Neural progenitor cell (in vitro differentiated cells): ENCODE measurements around the gene SLAMF9. TPM values are rescaled to one million over a fixed set of nuclear protein-coding genes. Genes with fewer than 3 reads are reported as not detected.

Experiments used
- DNase-seq: peaks from one replicate; pipeline ENCODE4 v3.0.0-alpha.2; 2016; ENCODE audit warnings: low spot score
- H2AFZ ChIP-seq: fragments of 200-600 bp; sonication (generic); replicated peaks from 2 replicates; pipeline ENCODE4 v1.6.1; 2016; ENCODE audit warnings: antibody characterized with exemption
- H3F3A ChIP-seq: fragments of 200-600 bp; sonication (generic); 2 replicates; pipeline ENCODE4 v1.6.1; 2016; ENCODE audit warnings: antibody characterized with exemption, low read depth
- H3K27ac ChIP-seq: fragments of 200-600 bp; sonication (generic); 2 replicates; pipeline ENCODE4 v1.5.1; 2016; ENCODE audit warnings: mild to moderate bottlenecking
- H3K27me3 ChIP-seq: fragments of 200-600 bp; sonication (generic); 2 replicates; pipeline ENCODE4 v1.6.1; 2016; ENCODE audit warnings: mild to moderate bottlenecking, moderate library complexity
- H3K36me3 ChIP-seq: fragments of 200-600 bp; sonication (generic); 2 replicates; pipeline ENCODE4 v1.5.1; 2016
- H3K4me1 ChIP-seq: fragments of 200-600 bp; sonication (generic); 2 replicates; pipeline ENCODE4 v1.6.1; 2016; ENCODE audit warnings: mixed run types
- H3K4me2 ChIP-seq: fragments of 200-600 bp; sonication (generic); 2 replicates; pipeline ENCODE4 v1.6.1; 2016
- H3K4me3 ChIP-seq: fragments of 200-600 bp; sonication (generic); 2 replicates; pipeline ENCODE4 v1.5.1; 2016
- H3K79me2 ChIP-seq: fragments of 200-600 bp; sonication (generic); 2 replicates; pipeline ENCODE4 v1.6.1; 2016; ENCODE audit warnings: low read depth
- H3K9ac ChIP-seq: fragments of 200-600 bp; sonication (generic); 2 replicates; pipeline ENCODE4 v1.6.1; 2016
- H3K9me3 ChIP-seq: fragments of 200-600 bp; sonication (generic); 2 replicates; pipeline ENCODE4 v1.5.1; 2016; ENCODE audit warnings: low read depth
- H4K20me1 ChIP-seq: fragments of 200-600 bp; sonication (generic); 2 replicates; pipeline ENCODE4 v1.6.1; 2016; ENCODE audit warnings: low read depth
- H3K27ac Mint-ChIP-seq: 3 replicates; pipeline ENCODE4 v1.8.0; 2021; ENCODE audit warnings: mixed read lengths
- H3K27me3 Mint-ChIP-seq: 2 replicates; pipeline ENCODE4 v1.8.0; 2022; ENCODE audit warnings: low read depth, mild to moderate bottlenecking, inconsistent platforms, moderate library complexity, mixed read lengths; ENCODE audit not compliant: insufficient read depth
- H3K36me3 Mint-ChIP-seq: 3 replicates; pipeline ENCODE4 v1.8.0; 2021; ENCODE audit warnings: mixed read lengths
- H3K4me1 Mint-ChIP-seq: 3 replicates; pipeline ENCODE4 v1.8.0; 2021; ENCODE audit warnings: mixed read lengths
- H3K4me3 Mint-ChIP-seq: 3 replicates; pipeline ENCODE4 v1.8.0; 2021; ENCODE audit warnings: mild to moderate bottlenecking, moderate library complexity, mixed read lengths
- H3K9me3 Mint-ChIP-seq: 3 replicates; pipeline ENCODE4 v1.8.0; 2020; ENCODE audit warnings: mixed read lengths
- EZH2 ChIP-seq: fragments of 200-600 bp; sonication (generic); IDR thresholded peaks from 2 replicates; pipeline ENCODE4 v1.6.1; 2017; ENCODE audit warnings: antibody characterized with exemption, mild to moderate bottlenecking, moderate library complexity
- EZH2phosphoT487 ChIP-seq: fragments of 200-600 bp; sonication (generic); IDR thresholded peaks from 2 replicates; pipeline ENCODE4 v1.6.1; 2017; ENCODE audit warnings: antibody characterized with exemption
- total RNA-seq: library from RNA; depleted of rRNA; stranded (reverse); fragments of >200 nt; gene quantifications from 2 replicates; pipeline ENCODE4 v1.2.3, GENCODE V29; 2015; ENCODE audit warnings: low replicate concordance
- TF ChIP-seq, protein P1 (sequence below): fragments of 200-600 bp; sonication (generic); IDR thresholded peaks from 2 replicates; pipeline ENCODE4 v1.5.1; 2017; ENCODE audit warnings: antibody characterized with exemption, mild to moderate bottlenecking

Gene SLAMF9
- total RNA-seq, 1 donor from 2014 or later = not detected

DNA sequence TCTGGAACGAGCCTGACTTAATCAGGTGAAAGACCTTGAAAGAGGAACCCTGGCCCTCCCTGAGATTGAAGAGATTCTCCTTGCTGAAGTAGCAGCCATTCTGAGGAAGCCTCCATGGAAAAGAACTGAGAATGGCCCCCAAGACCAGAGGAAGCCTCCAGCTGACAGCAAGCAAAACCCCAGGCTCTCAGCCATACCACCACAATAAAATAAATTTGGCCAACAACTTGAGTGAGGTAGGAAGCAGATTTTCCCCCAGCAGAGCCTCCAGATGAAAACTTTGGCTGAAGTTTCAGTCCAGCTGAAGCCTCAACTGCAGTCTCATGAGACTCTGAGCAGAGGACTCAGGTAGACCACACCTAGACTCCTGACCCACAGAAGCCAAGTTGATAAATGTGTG is 34.0 kb upstream of the SLAMF9 start:
- H3K27me3 Mint-ChIP-seq = peaks cover 3% of the 10 kb centered on the region
- no peak overlapping the region for H3K27ac ChIP-seq
- no peaks in the 10 kb centered on the region for H3K4me1 ChIP-seq
- no peaks in the 10 kb centered on the region for H3K36me3 Mint-ChIP-seq
- no peak for DNase-seq
- no peaks in the 10 kb centered on the region for H3K79me2 ChIP-seq
- no peaks in the 10 kb centered on the region for H3K9me3 ChIP-seq
- no peaks in the 10 kb centered on the region for H3K27me3 ChIP-seq
- no peaks in the 10 kb centered on the region for H4K20me1 ChIP-seq
- no peak overlapping the region for H3K4me3 Mint-ChIP-seq
- peaks cover 4% of the 10 kb centered on the region for H3K4me1 Mint-ChIP-seq
- H3K4me3 ChIP-seq = no peak overlapping the region
- H3F3A ChIP-seq = peaks cover 9% of the 10 kb centered on the region
- H3K36me3 ChIP-seq = no peaks in the 10 kb centered on the region
- TF ChIP-seq, protein P1, sequence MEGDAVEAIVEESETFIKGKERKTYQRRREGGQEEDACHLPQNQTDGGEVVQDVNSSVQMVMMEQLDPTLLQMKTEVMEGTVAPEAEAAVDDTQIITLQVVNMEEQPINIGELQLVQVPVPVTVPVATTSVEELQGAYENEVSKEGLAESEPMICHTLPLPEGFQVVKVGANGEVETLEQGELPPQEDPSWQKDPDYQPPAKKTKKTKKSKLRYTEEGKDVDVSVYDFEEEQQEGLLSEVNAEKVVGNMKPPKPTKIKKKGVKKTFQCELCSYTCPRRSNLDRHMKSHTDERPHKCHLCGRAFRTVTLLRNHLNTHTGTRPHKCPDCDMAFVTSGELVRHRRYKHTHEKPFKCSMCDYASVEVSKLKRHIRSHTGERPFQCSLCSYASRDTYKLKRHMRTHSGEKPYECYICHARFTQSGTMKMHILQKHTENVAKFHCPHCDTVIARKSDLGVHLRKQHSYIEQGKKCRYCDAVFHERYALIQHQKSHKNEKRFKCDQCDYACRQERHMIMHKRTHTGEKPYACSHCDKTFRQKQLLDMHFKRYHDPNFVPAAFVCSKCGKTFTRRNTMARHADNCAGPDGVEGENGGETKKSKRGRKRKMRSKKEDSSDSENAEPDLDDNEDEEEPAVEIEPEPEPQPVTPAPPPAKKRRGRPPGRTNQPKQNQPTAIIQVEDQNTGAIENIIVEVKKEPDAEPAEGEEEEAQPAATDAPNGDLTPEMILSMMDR = no peak
- no peak for TF ChIP-seq EZH2
- TF ChIP-seq EZH2phosphoT487 = no peak
- H3K27ac Mint-ChIP-seq = no peak overlapping the region
- H3K9ac ChIP-seq = no peak overlapping the region
- H3K9me3 Mint-ChIP-seq = no peaks in the 10 kb centered on the region
- H2AFZ ChIP-seq = no peak overlapping the region
- H3K4me2 ChIP-seq = no peak overlapping the region

DNA sequence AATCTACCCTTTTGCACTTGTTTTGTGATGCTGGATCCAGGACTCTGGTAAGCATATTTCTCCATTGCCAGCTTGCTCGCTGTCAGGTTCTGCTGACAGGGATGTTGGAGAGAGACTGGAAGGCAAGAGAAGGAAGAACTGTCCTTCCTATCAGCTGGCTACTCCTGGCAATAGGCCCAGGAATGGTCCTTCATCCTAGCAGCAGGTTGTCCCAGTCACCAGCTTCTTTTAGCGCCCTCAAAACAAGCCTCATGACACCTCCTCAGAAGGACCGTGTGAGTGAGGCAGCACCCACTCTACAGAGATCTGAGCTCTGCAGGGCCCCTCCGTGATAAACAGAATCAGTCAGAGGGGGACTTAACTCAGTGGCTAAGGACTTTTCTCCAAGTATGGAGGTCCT is 33.1 kb upstream of the SLAMF9 start:
- DNase-seq = no peak
- TF ChIP-seq EZH2phosphoT487 = no peak
- TF ChIP-seq, protein P1 = no peak
- no peak for TF ChIP-seq EZH2
- H3K9me3 Mint-ChIP-seq = no peaks in the 10 kb centered on the region
- Histone ChIP-seq H3K4me1 (no peaks in the 10 kb centered on the region), H3K9me3 (no peaks in the 10 kb centered on the region), H3K27ac (no peak overlapping the region), H3K36me3 (no peaks in the 10 kb centered on the region), H3K4me3 (no peak overlapping the region), H3K9ac (no peak overlapping the region), H4K20me1 (no peaks in the 10 kb centered on the region), H3F3A (peaks cover 6% of the 10 kb centered on the region), H3K27me3 (no peaks in the 10 kb centered on the region), H2AFZ (no peak overlapping the region), H3K4me2 (no peak overlapping the region), H3K79me2 (no peaks in the 10 kb centered on the region)
- no peaks in the 10 kb centered on the region for H3K36me3 Mint-ChIP-seq
- H3K27me3 Mint-ChIP-seq = peaks cover 3% of the 10 kb centered on the region
- no peak overlapping the region for H3K4me3 Mint-ChIP-seq
- peaks cover 4% of the 10 kb centered on the region for H3K4me1 Mint-ChIP-seq
- no peak overlapping the region for H3K27ac Mint-ChIP-seq

DNA sequence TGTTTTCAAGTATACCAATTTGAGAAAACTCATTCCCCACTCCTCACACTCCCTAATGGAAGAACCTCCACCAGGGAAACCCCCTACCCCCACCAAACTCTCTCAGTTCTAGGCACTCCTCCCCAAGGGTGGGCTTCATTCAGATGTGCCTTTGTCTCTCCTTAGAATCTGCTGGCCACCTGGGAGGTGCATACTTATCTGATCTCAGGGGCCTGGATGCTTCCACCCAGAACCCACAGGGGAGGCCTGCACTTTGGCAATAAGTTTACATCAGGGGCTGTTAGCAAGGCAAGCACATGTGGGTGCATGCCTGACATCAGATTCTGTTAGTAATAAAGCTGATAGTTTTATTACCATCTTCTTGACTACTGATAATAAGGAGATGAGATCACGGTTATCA is 32.5 kb upstream of the SLAMF9 start:
- Mint-ChIP-seq H3K36me3 (no peaks in the 10 kb centered on the region), H3K9me3 (peaks cover 2% of the 10 kb centered on the region), H3K27me3 (peaks cover 3% of the 10 kb centered on the region), H3K4me3 (no peak overlapping the region), H3K27ac (no peak overlapping the region), H3K4me1 (peaks cover 4% of the 10 kb centered on the region)
- no peak overlapping the region for H3K4me3 ChIP-seq
- no peaks in the 10 kb centered on the region for H3K27me3 ChIP-seq
- H2AFZ ChIP-seq = no peak overlapping the region
- no peaks in the 10 kb centered on the region for H4K20me1 ChIP-seq
- H3K4me1 ChIP-seq = no peaks in the 10 kb centered on the region
- H3K27ac ChIP-seq = no peak overlapping the region
- no peak overlapping the region for H3K4me2 ChIP-seq
- no peaks in the 10 kb centered on the region for H3F3A ChIP-seq
- no peak overlapping the region for H3K9ac ChIP-seq
- H3K9me3 ChIP-seq = no peaks in the 10 kb centered on the region
- H3K79me2 ChIP-seq = no peaks in the 10 kb centered on the region
- TF ChIP-seq, protein P1 = no peak
- no peak for TF ChIP-seq EZH2
- TF ChIP-seq EZH2phosphoT487 = no peak
- H3K36me3 ChIP-seq = no peaks in the 10 kb centered on the region
- no peak for DNase-seq

DNA sequence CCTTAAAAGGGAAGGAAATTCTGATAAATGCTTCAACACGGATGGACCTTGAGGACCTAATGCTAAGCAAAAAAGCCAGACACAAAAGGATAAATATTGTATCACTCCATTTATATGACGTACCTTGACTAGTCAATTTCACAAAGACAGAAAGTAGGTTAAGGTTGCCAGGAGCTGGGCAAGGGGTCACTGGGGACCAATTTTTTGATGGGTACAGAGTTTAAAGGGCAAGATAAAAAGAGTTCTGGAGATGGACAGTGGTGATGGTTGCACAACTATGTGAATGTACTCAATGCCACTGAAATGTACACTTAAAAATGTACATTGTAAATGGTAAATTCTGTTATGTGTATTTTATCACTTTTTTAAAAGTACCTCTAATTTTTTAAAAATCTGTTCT is 32.1 kb upstream of the SLAMF9 start:
- no peak for DNase-seq
- TF ChIP-seq EZH2phosphoT487 (no peak), EZH2 (no peak)
- TF ChIP-seq, protein P1 = no peak
- H3K36me3 ChIP-seq = no peaks in the 10 kb centered on the region
- no peak overlapping the region for H3K9ac ChIP-seq
- Mint-ChIP-seq H3K36me3 (no peaks in the 10 kb centered on the region), H3K27ac (no peak overlapping the region), H3K4me1 (peaks cover 4% of the 10 kb centered on the region), H3K9me3 (peaks cover 2% of the 10 kb centered on the region), H3K4me3 (no peak overlapping the region), H3K27me3 (peaks cover 3% of the 10 kb centered on the region)
- H3K79me2 ChIP-seq = no peaks in the 10 kb centered on the region
- H3K27ac ChIP-seq = no peak overlapping the region
- H3K9me3 ChIP-seq = no peaks in the 10 kb centered on the region
- no peak overlapping the region for H3K4me2 ChIP-seq
- H2AFZ ChIP-seq = no peak overlapping the region
- no peaks in the 10 kb centered on the region for H3F3A ChIP-seq
- H3K4me3 ChIP-seq = no peak overlapping the region
- no peaks in the 10 kb centered on the region for H3K4me1 ChIP-seq
- no peaks in the 10 kb centered on the region for H3K27me3 ChIP-seq
- H4K20me1 ChIP-seq = no peaks in the 10 kb centered on the region
